Measurements from ENCODE around the gene SP2.

The SP2 gene

DNA sequence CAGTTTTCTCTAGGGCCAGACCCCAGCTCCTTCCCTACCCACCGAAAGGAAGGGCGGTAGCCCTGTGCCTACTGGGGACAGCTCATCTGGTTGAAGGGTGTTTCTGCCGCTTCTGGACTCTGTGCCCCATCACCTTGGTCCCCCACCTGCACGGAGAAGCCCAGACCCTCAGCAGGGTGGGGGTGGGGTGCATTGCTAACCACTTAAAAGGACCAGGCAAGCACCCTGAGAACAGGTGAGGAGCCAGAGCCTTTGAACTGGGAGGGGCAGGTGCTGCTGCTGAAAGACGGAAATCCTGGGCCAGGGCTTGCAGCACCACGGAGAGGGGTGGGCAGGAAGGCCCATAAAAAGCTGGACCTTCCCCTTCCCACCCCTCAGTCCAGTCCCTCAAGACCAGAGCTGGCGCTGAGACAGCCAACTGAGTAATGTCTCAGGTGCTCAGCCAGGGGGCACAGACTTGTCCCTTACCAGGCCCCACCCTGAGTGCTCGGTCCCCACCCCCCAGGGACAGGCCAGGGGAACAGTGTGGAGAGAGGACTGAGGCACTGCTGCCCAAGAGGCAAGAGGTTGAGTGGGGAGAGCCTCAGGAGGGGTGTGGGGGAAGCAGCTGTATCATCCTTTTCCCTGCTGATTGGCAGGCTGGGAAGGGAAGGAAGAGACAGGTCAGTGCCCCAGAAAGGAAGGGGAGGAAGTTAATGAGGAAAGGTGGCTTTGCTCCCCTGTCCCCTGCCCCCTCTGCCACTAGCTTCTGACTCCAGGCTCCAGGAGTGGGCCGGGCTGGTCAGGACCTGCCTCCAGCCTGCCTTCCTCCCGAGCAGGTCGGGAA, 10.9 kb upstream of the SP2 start:
- H3K27ac ChIP-seq = no peak overlapping the region
- TF ChIP-seq ZFX (IDR thresholded peaks at IDR 0.05; ENCODE audit: borderline replicate concordance) = no peak
- TF ChIP-seq, protein P1, sequence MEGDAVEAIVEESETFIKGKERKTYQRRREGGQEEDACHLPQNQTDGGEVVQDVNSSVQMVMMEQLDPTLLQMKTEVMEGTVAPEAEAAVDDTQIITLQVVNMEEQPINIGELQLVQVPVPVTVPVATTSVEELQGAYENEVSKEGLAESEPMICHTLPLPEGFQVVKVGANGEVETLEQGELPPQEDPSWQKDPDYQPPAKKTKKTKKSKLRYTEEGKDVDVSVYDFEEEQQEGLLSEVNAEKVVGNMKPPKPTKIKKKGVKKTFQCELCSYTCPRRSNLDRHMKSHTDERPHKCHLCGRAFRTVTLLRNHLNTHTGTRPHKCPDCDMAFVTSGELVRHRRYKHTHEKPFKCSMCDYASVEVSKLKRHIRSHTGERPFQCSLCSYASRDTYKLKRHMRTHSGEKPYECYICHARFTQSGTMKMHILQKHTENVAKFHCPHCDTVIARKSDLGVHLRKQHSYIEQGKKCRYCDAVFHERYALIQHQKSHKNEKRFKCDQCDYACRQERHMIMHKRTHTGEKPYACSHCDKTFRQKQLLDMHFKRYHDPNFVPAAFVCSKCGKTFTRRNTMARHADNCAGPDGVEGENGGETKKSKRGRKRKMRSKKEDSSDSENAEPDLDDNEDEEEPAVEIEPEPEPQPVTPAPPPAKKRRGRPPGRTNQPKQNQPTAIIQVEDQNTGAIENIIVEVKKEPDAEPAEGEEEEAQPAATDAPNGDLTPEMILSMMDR (IDR thresholded peaks at IDR 0.05) = no peak

DNA sequence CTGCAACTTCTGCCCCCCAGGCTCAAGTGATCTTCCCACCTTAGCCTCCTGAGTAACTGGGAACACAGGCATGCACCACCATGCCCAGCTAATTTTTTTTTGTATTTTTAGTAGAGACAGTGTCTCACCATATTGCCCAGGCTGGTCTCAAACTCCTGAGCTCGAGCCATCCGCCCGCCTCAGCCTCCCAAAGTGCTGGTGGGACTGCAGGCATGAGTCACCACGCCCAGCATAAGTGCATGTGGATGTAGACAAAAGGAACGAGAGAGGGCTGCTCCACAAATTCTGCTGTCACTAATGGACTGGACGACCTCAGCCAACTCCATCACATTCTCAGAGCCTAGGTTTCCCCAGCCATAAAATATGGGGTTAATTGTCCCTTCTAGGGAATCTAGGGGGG, 7.7 kb upstream of the SP2 start:
- TF ChIP-seq, protein P1 (IDR thresholded peaks at IDR 0.05) = no peak
- no peak for TF ChIP-seq ZFX (IDR thresholded peaks at IDR 0.05; ENCODE audit: borderline replicate concordance)
- no peak overlapping the region for H3K27ac ChIP-seq

DNA sequence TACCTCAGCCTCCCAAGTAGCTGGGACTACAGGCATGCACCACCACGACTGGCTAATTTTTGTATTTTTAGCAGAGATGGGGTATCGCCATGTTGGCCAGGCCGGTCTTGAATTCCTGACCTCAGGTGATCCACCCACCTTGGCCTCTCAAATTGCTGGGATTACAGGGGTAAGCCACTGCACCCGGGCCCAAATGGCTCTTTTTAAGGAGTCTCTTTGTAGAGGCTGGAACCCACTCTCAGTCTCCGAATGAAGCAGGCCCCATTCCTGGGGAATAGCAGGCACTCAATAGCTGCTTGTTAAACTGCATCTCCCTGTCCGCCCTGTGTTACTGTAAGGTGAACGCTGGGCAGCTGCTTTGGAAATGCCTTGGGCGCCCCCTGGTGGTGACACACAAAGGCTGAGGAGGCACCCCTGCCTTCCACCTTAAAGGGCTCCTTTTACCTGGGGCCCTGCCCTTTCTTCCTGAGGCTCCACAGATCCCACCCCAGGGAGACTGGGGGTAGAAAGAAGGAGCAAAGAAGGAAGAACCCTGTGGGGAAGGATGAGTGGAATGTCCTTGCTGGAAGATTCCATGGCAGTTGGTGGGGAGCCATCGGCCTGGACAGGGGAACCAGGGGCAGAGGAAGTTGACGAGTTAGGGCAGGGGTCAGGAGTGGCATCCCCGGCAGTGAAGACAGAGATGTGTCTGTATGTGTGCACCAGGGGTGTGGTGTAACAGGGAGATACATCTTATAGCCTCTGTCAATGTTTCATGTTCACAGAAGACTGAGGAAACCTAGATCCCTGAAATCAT, 6.1 kb upstream of the SP2 start:
- no peak for TF ChIP-seq ZFX (IDR thresholded peaks at IDR 0.05; ENCODE audit: borderline replicate concordance)
- TF ChIP-seq, protein P1 (IDR thresholded peaks at IDR 0.05) = peak; percentile 95
- no peak overlapping the region for H3K27ac ChIP-seq

DNA sequence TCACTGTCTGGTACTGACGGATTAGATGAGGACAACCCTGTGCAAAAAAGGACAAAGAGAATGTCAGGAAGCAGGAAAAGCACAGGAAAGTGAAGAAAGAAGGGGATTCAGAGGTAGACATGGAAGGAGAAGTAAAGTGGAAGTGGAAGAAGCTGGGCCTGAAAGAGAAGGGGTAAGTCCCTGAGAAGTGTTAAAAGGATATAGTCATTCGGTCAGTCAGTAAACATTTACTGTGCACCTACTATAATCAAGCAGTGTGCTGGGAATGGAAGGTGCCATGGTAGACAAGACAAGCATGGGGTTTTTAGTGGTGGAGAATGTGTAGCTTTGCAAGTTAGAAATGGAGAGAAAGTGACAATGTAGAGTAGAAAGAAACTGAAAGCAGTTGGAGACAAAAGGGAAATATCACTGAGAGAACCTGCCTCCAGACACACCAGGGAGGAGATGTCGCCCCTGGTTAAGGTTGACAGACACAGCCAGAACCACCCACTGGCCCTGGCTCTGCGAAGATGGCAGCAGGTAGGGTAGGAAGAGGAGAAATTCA, 4.4 kb upstream of the SP2 start:
- H3K27ac ChIP-seq = no peak overlapping the region
- TF ChIP-seq, protein P1 (IDR thresholded peaks at IDR 0.05) = no peak
- TF ChIP-seq ZFX (IDR thresholded peaks at IDR 0.05; ENCODE audit: borderline replicate concordance) = no peak

DNA sequence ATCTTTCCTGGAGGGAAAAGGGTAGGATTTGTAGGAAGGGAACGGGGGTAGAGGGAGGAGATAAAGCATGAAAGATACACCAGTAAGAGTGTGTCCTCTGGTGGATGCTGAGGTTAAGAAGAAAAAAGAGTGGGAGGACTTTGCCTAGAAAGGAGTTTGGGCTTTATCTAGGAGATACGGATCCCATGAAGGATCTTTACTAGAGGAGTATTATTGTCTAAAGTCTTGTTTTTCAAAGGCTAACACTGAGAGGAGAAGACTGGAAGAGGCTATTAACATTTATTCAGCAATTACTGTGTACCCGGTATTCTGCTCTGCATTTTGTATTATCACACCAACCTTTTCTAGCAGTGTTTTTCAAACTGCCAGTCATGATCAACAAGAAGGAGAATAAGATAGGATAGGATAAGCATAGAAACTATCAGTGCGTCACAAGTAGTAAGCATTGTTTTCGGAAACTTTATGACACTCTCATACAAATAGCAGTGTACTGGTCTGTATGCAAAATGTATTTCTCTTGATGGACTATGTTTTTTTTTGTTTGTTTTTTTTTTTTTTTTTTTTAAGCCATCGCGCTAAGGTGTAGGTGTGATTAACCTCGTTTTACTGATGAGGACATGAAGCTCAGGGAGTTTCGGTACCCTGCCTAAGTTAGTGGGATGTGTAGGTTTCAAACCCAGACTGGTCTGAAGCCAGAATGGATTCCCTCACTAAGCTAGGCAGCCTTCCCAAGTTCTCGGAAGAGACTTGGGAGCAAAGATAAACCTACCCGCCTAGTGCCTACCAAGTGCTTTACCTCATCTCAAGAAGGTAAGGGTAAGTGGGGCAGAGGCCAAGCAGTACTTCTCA, 1.3 kb upstream of the SP2 start:
- TF ChIP-seq, protein P1 (IDR thresholded peaks at IDR 0.05) = no peak
- no peak for TF ChIP-seq ZFX (IDR thresholded peaks at IDR 0.05; ENCODE audit: borderline replicate concordance)
- H3K27ac ChIP-seq = peak overlapping the region; percentile 84

DNA sequence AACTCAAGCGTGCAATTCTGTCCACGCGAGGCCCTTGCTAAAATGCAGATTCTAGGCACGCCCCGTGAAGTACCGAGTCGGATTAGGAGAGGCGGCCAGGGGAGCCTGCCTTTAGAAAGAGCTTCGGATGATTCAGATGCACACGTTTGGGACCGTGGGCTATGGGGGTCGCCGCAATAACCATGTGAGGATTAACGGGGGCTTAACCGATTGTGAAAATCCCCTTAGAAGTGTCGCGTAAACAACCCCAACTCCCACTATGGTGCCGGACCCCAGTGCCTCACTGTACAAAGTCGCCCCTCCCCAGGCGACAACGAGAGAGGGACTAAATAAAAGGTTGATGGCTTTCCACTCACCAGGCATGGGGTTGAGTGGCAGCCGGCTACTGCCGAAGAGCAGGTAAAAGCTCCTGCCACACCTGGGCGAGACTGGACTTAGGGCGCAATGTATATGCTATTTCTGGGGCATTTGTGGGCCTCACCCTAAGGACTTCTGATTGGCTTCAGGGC, 635 bp upstream of the SP2 start:
- peak overlapping the region; percentile 84 for H3K27ac ChIP-seq
- TF ChIP-seq ZFX (IDR thresholded peaks at IDR 0.05; ENCODE audit: borderline replicate concordance) = no peak
- TF ChIP-seq, protein P1 (IDR thresholded peaks at IDR 0.05) = no peak

Measured in 22Rv1 (cell line).